Measurements from ENCODE around the gene NDC1.

The NDC1 gene

DNA sequence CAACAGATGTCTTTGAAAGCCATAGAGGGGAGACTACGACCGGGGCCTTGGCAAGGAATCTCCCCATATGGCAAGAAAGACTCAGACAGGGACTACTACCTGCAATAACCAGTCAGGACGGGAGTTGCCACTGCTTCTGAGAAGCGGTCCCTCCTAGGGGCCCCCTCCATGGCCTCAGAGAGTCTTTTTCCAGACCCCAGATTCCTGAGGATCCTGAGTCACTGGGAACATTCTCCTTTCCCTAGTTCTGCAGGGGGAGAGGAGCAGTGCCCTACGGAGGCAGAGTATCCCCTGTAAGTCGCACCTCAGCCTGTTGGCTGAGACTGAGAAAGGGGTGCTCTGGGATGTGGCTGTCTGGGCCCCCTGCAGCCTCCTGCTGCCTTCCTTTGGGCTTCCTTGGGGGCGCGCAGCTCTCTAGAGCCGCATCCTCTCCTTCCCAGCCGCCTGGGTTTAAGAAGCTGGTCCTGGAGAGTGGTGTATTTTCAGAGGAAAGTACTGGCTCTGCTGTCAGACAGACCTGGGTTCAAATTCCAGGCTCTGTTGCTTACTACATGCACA is 107.0 kb downstream of the NDC1 start:
- no peak for DNase-seq (ENCODE audit: low read depth)

DNA sequence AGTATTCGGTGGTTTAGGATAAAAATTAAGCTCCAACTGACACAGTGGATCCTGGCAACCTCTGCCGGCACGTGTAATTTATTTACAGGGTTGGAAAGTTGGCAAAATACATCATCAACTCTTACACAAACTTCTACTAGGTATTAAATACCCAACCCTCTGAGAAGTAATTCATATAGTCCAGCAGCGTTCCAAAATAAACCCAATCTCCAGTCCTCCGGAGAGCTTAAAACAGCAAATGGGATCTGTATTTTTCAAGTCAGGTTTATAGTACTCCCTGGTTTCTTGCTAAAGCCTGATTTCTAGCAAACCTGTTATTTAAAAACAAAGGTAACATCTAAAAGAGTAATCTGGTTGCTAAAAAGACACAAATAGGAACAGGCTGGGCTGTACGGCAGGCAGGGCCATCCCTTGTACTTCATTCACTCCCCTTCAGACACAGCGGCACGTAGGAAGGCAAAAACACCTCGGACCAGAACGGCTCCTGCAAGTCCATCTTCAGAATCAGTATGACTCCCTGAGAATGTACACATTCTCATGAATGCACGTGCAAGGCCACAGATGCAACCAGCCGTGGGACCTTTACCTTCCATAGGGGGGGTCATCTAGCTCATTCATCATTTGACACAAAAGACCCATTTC is 107.8 kb downstream of the NDC1 start:
- DNase-seq (ENCODE audit: low read depth), result no peak

- DNase-seq (ENCODE audit: low read depth), result no peak
Measured at GRCh38 chr1:53729456-53730223, 108.5 kb downstream of the NDC1 start.

DNA sequence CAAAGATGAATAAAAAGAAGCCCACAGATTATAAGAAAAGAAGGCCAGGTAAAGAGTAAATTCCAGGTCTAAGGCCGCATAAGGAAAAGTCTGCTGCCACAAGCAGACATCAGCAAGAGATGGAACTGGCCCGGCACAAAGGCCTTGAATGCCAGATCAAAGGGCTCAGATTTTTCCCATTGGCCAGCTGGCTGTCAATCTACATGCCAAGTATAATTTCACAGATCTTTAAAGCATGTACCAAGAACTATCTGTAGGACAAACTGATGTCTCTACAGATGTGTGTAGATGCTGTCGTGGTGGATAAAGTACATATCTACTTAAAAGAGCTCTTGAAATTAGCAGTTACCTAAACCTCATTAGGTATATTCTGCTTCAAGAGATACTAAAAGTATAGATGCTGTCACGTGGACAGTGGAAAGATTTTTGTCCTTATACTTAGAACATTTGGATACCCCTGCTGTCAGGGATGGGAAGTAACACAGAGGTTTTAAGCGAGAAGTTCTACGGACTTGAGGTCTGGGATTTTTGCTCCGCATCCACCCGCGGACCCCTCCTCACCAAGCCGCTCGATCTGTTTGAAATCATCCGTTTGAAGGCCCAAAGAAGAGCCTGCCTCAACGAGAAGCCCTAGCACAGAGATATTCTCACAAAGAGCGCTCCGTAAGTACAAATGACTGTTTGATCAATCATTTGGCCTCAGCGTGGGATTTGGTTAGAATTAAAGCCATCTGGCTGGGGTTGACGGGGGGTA is 109.2 kb downstream of the NDC1 start:
- no peak for DNase-seq (ENCODE audit: low read depth)

- DNase-seq (ENCODE audit: low read depth), result no peak
Measured at GRCh38 chr1:53728196-53728595, 109.9 kb downstream of the NDC1 start.

DNA sequence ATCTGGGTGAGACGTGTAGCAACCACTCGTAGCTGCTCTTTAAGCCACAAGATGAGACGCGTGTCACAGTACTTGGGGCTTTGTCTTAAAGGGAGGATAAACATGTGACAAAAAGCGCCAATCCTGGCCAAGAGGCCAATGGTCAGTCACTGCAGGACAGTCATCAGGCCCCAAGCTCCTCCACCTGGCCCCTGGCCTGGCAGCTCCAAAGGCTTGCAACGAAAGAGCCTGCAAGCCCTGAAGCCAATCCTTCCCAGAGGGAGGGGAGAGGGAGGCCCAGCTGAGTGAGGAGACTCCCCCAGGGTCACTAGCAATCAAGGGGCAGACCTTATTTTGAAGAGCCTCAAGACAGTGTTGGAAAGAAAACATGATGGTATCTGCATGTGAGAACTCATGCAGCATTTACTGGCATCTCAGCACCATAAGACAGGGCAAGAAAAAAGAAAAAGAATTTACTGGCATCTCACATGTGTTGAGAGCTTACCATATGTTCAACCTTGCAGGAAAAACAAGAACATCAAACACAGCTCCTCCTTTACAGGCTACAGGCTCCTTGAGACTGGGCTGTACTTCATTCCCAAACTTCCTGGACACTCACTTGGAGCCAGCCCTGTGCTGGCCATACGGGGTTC is 110.5 kb downstream of the NDC1 start:
- no peak for DNase-seq (ENCODE audit: low read depth)

GRCh38 chr1:53726009-53726600 is 112.0 kb downstream of the NDC1 start:
- no peak for DNase-seq (ENCODE audit: low read depth)

DNA sequence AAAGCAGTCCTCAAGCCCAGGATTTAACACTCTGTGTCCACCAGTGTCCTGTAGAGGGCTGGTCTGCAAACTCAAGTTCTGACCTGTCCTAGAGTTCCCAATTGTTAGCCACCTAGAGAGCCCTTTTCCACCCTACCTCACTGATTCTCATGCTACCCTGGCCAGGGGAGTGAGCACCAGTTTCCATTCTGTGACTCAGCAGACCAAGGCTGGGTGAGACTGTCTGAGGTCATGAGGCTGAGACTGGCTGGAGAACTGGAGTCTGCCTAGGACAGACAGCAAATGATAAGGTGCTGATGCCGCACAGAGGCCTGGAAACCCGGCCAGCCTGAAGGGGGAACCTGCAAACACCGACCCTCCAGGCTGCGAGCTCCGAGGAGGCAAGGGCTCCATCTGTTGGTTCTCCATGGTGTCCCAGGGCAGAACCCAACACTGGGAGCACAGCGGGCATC is 112.8 kb downstream of the NDC1 start:
- no peak for DNase-seq (ENCODE audit: low read depth)

GRCh38 chr1:53722025-53722424 is 116.1 kb downstream of the NDC1 start:
- no peak for DNase-seq (ENCODE audit: low read depth)

GRCh38 chr1:53721088-53721487 is 117.0 kb downstream of the NDC1 start:
- DNase-seq (ENCODE audit: low read depth), result no peak

DNA sequence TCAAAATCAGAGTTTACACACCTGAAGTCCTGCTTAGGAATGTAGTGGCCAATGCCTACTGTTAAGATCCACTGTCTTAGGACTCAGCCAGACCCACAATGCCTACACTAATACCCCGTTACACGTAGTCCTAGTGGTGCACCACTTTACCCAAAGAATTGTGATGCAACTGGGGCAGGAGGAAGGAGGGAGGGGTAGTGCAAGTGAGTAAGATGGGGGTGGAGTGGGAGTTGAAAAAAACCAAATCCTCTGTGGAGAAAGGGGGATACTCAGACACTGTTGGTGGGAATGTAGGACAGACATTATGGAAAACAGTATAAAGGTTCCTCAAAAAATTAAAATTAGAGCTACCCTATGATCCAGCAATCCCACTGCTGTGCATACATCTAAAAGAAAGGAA is 118.6 kb downstream of the NDC1 start:
- DNase-seq (ENCODE audit: low read depth), result no peak

- DNase-seq (ENCODE audit: low read depth), result no peak
Measured at GRCh38 chr1:53718443-53718842, 119.7 kb downstream of the NDC1 start.

- no peak for DNase-seq (ENCODE audit: low read depth)
Measured at GRCh38 chr1:53717025-53717804, 120.9 kb downstream of the NDC1 start.

DNA sequence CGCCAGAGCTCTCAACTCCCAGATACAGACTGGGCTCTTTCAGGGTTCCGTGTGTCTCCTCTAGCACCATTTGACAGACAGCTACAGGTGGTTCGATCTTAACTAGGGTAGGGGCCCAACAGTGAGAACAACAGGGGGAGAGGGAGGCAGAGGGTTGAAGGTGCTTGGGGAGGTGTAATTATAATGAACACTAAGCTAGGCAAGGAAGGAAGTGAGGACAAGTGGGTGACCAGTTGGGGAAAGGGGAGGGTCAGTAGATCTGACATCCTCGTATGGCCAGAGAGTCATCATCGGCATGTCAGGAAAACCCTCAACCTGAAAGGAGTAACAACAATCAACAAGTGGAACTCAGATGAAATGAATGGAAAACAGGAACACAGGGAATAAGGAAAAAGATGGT is 121.9 kb downstream of the NDC1 start:
- DNase-seq (ENCODE audit: low read depth), result no peak

DNA sequence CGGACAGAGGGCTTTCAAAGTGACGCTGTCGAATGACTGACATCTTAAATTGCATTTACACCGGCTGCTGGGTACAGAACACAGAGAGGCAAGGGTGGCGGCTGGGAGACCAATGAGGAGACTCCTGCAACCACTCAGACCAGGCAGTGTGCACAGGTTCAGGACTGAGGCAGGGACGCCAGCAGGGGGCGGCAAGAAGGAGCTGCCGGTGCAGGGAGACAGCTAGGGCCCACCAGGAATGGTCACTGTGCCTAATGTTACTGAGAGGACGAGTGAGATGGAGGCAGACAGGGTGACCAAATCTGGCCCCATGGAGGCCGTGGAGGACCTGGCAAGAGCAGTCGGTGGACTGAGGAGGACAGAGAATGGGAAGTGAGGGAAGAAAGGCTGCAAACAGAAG is 122.6 kb downstream of the NDC1 start:
- no peak for DNase-seq (ENCODE audit: low read depth)

Data from non-pigmented ciliary epithelial cell (primary cell).